Adrenal gland (tissue), 5 donors: ENCODE data around the gene METTL26.

Source experiments
- CTCF ChIP-seq, 6 experiments: fragments of 450-650 bp in 4 of 6; fragments of 200-600 bp in 2 of 6; sonication (generic) in 1 of 6; IDR thresholded peaks; 1 replicate in 5 of 6; 2 replicates in 1 of 6; pipeline versions ENCODE4 v1.5.1 to v1.8.0; 2016 to 2021; ENCODE audit warnings: antibody characterized with exemption in 6 of 6, mild to moderate bottlenecking in 2 of 6, moderate library complexity in 1 of 6
- POLR2A ChIP-seq, 2 donors: fragments of 450-650 bp; IDR thresholded peaks; one replicate each; pipeline ENCODE4 v1.6.1; 2017; ENCODE audit warnings: antibody characterized with exemption in 2 of 2, mild to moderate bottlenecking in 2 of 2, moderate library complexity in 1 of 2
- donor health status: DM: no; HTN: no; CAD: no.

DNA sequence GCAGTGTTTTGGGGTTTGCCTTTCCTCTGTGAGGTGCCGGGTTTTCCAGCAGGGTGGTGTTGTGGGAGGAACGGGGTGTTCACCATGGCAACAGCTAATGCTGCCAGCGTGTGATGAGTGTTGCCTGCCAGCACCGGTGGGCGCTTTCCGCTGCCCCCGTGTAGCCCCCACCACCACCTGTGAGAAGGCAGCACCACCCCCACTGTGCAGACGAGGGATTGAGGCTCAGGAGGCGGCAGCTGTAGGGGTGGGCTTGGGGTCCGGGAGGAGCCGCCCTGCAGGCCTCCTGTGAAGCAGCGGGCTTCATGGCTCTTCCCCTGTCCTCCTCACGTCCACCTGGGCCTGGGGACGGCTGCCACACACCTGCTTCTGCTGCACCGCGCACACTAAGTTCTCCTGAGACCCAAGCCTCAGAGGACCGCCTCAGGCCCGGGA is 41.0 kb downstream of the METTL26 start:
- no peak for TF ChIP-seq CTCF (IDR thresholded peaks at IDR 0.05)
- TF ChIP-seq POLR2A (IDR thresholded peaks at IDR 0.05), result no peak
